Parathyroid adenoma (tissue), 2 donors: Measurements from ENCODE around the gene PIGO.

Experiments
- H2AFZ ChIP-seq: fragments of 300-600 bp; sonication (generic); one replicate; pipeline ENCODE4 v1.7.0; 2017; ENCODE audit warnings: antibody characterized with exemption, mild to moderate bottlenecking
- H3K27ac ChIP-seq: fragments of 300-600 bp; sonication (generic); one replicate; pipeline ENCODE4 v1.7.0; 2017
- H3K27me3 ChIP-seq: fragments of 300-600 bp; sonication (generic); one replicate; pipeline ENCODE4 v1.7.0; 2017; ENCODE audit warnings: low read length; ENCODE audit not compliant: control insufficient read depth, insufficient read depth
- H3K36me3 ChIP-seq: fragments of 300-600 bp; sonication (generic); one replicate; pipeline ENCODE4 v1.7.0; 2017; ENCODE audit warnings: low read length; ENCODE audit not compliant: control insufficient read depth, insufficient read depth
- H3K4me1 ChIP-seq: fragments of 300-600 bp; sonication (generic); one replicate; pipeline ENCODE4 v1.7.0; 2017; ENCODE audit warnings: control low read depth
- H3K4me2 ChIP-seq: fragments of 300-600 bp; sonication (generic); one replicate; pipeline ENCODE4 v1.7.0; 2017; ENCODE audit warnings: low read length
- H3K4me3 ChIP-seq: fragments of 300-600 bp; sonication (generic); one replicate; pipeline ENCODE4 v1.7.0; 2017; ENCODE audit warnings: low read depth, low read length
- H3K79me2 ChIP-seq: fragments of 300-600 bp; sonication (generic); one replicate; pipeline ENCODE4 v1.7.0; 2017; ENCODE audit warnings: control low read depth
- H3K9ac ChIP-seq: fragments of 300-600 bp; sonication (generic); one replicate; pipeline ENCODE4 v1.7.0; 2017; ENCODE audit warnings: mild to moderate bottlenecking
- H3K9me3 ChIP-seq: fragments of 300-600 bp; sonication (generic); one replicate; pipeline ENCODE4 v1.7.0; 2017; ENCODE audit warnings: low read length; ENCODE audit not compliant: control insufficient read depth
- TF ChIP-seq, protein P1 (sequence below): fragments of 300-600 bp; sonication (generic); IDR thresholded peaks from one replicate; pipeline ENCODE4 v1.7.0; 2017; ENCODE audit warnings: antibody characterized with exemption, mild to moderate bottlenecking
- donor health status: primary hyperparathyroidism.

Gene PIGO

GRCh38 chr9:35096035-35096849 lies at the start of gene PIGO:
Gene PIGO, minus strand, starts transcription at chr9:35096591. Its CDS starts 1,026 bp downstream, at chr9:35095565.
- Histone ChIP-seq H3K4me2 (peak within 1 kb of the TSS; percentile 92), H3K4me3 (peak within 1 kb of the TSS; percentile 97), H2AFZ (peak within 1 kb of the TSS; percentile 80), H3K9ac (peak within 1 kb of the TSS; percentile 68), H3K79me2 (no peaks in the 10 kb centered on the region), H3K27ac (peak within 1 kb of the TSS; percentile 95), H3K4me1 (peaks cover 2% of the 10 kb centered on the region), H3K36me3 (no peaks in the 10 kb centered on the region), H3K9me3 (no peaks in the 10 kb centered on the region), H3K27me3 (no peaks in the 10 kb centered on the region)
- TF ChIP-seq, protein P1, sequence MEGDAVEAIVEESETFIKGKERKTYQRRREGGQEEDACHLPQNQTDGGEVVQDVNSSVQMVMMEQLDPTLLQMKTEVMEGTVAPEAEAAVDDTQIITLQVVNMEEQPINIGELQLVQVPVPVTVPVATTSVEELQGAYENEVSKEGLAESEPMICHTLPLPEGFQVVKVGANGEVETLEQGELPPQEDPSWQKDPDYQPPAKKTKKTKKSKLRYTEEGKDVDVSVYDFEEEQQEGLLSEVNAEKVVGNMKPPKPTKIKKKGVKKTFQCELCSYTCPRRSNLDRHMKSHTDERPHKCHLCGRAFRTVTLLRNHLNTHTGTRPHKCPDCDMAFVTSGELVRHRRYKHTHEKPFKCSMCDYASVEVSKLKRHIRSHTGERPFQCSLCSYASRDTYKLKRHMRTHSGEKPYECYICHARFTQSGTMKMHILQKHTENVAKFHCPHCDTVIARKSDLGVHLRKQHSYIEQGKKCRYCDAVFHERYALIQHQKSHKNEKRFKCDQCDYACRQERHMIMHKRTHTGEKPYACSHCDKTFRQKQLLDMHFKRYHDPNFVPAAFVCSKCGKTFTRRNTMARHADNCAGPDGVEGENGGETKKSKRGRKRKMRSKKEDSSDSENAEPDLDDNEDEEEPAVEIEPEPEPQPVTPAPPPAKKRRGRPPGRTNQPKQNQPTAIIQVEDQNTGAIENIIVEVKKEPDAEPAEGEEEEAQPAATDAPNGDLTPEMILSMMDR = peak; percentile 50

- Histone ChIP-seq H3K27ac (no peak overlapping the region), H3K79me2 (no peaks in the 10 kb centered on the region), H3K36me3 (no peaks in the 10 kb centered on the region), H3K4me3 (no peak overlapping the region), H3K9ac (no peak overlapping the region), H2AFZ (no peak overlapping the region), H3K27me3 (no peaks in the 10 kb centered on the region), H3K4me2 (no peak overlapping the region), H3K4me1 (no peaks in the 10 kb centered on the region), H3K9me3 (no peaks in the 10 kb centered on the region)
- TF ChIP-seq, protein P1 = no peak
These were observed 45.6 kb upstream of the PIGO start for GRCh38 chr9:35142037-35142436.

GRCh38 chr9:35140093-35140492 lies 43.7 kb upstream of the PIGO start:
- H3K9me3 ChIP-seq = no peaks in the 10 kb centered on the region
- H3K36me3 ChIP-seq = no peaks in the 10 kb centered on the region
- H3K4me1 ChIP-seq = no peaks in the 10 kb centered on the region
- no peaks in the 10 kb centered on the region for H3K27me3 ChIP-seq
- TF ChIP-seq, protein P1 = no peak
- no peak overlapping the region for H2AFZ ChIP-seq
- no peak overlapping the region for H3K27ac ChIP-seq
- H3K79me2 ChIP-seq = no peaks in the 10 kb centered on the region
- no peak overlapping the region for H3K4me3 ChIP-seq
- no peak overlapping the region for H3K9ac ChIP-seq
- no peak overlapping the region for H3K4me2 ChIP-seq

- no peaks in the 10 kb centered on the region for H3K27me3 ChIP-seq
- no peak overlapping the region for H3K27ac ChIP-seq
- TF ChIP-seq, protein P1 = no peak
- no peak overlapping the region for H3K9ac ChIP-seq
- no peaks in the 10 kb centered on the region for H3K4me1 ChIP-seq
- no peak overlapping the region for H3K4me3 ChIP-seq
- no peak overlapping the region for H3K4me2 ChIP-seq
- H3K9me3 ChIP-seq = no peaks in the 10 kb centered on the region
- H2AFZ ChIP-seq = no peak overlapping the region
- no peaks in the 10 kb centered on the region for H3K79me2 ChIP-seq
- H3K36me3 ChIP-seq = no peaks in the 10 kb centered on the region
These were observed 40.5 kb upstream of the PIGO start for GRCh38 chr9:35136866-35137265.

DNA sequence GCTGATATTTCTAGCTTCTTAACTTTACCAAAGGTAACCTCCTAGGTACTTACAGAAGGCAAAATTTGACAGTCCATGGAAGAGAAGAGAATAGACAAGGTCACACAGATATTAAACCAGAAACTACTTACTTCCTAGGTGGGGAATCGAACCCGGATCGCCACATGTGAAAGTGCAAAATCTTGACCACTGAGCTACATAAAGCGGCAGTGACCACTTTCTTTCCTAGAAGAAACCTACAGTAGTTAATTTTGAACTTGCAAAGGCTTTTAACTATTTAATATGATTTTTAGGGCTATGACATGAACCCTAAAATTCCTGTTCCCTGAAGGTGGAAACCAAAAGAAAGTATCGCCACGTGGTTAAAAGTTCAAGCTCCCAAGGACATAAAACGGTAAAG lies 39.6 kb upstream of the PIGO start:
- Histone ChIP-seq H3K4me2 (no peak overlapping the region), H3K4me3 (no peak overlapping the region), H3K79me2 (no peaks in the 10 kb centered on the region), H3K4me1 (no peaks in the 10 kb centered on the region), H3K9ac (no peak overlapping the region), H3K27me3 (no peaks in the 10 kb centered on the region), H3K27ac (no peak overlapping the region), H2AFZ (no peak overlapping the region), H3K36me3 (no peaks in the 10 kb centered on the region), H3K9me3 (no peaks in the 10 kb centered on the region)
- TF ChIP-seq, protein P1 = no peak
